IgD-negative memory B cell (primary cell): ENCODE results near the gene CCDC83. TPM values are rescaled to one million over a fixed set of nuclear protein-coding genes. Genes with fewer than 3 reads are reported as not detected.
"Not testable (repeated sequence)": the region's sequence is repeated elsewhere in the genome, so short reads cannot be mapped to it uniquely, and the experiment has no call there.

Source experiments
- H3K27ac Mint-ChIP-seq, 3 donors: one replicate each; pipeline ENCODE4 v1.8.0; 2020 to 2022; ENCODE audit warnings: mild to moderate bottlenecking in 3 of 3, mixed read lengths in 3 of 3, moderate library complexity in 1 of 3
- H3K27me3 Mint-ChIP-seq: one replicate; pipeline ENCODE4 v1.8.0; 2021; ENCODE audit warnings: mixed read lengths
- H3K36me3 Mint-ChIP-seq: one replicate; pipeline ENCODE4 v1.8.0; 2020; ENCODE audit warnings: mild to moderate bottlenecking, mixed read lengths
- H3K4me1 Mint-ChIP-seq, 3 donors: one replicate each; pipeline ENCODE4 v1.8.0; 2020 to 2022; ENCODE audit warnings: mixed read lengths in 3 of 3, mild to moderate bottlenecking in 1 of 3
- H3K4me3 Mint-ChIP-seq, 4 donors: one replicate each; pipeline ENCODE4 v1.8.0; 2020 to 2022; ENCODE audit warnings: mild to moderate bottlenecking in 4 of 4, mixed read lengths in 4 of 4, moderate library complexity in 3 of 4
- H3K9me3 Mint-ChIP-seq, 3 donors: one replicate each; pipeline ENCODE4 v1.8.0; 2020 to 2021; ENCODE audit warnings: mixed read lengths in 3 of 3, mild to moderate bottlenecking in 1 of 3
- polyA plus RNA-seq: library from polyadenylated mRNA; unstranded; fragments of 300-500 nt; fragmentation: Illumina TruSeq; gene quantifications from one replicate; pipeline ENCODE4 v1.2.3, GENCODE V29; 2021

Gene CCDC83
- polyA plus RNA-seq, 1 donor from 2014 or later, result 0.14 TPM

- H3K4me1 Mint-ChIP-seq, result no peaks in the 10 kb centered on the region
- H3K9me3 Mint-ChIP-seq, result peaks cover 0 to 2% (median 0%) of the 10 kb centered on the region in 3 donors
- H3K27ac Mint-ChIP-seq, result peak overlapping the region in 1 of 3 donors; percentile 43
- H3K4me3 Mint-ChIP-seq, result no peak overlapping the region
- no peaks in the 10 kb centered on the region for H3K27me3 Mint-ChIP-seq
- H3K36me3 Mint-ChIP-seq, result peaks cover 3% of the 10 kb centered on the region
Measured at GRCh38 chr11:85889676-85890579, 34.7 kb downstream of the CCDC83 start.

GRCh38 chr11:85893395-85893794 lies 38.2 kb downstream of the CCDC83 start:
- Mint-ChIP-seq H3K27me3 (no peaks in the 10 kb centered on the region), H3K36me3 (peaks cover 4% of the 10 kb centered on the region), H3K9me3 (peaks cover 0 to 5% (median 0%) of the 10 kb centered on the region in 3 donors), H3K4me1 (no peaks in the 10 kb centered on the region), H3K27ac (no peak overlapping the region), H3K4me3 (no peak overlapping the region)

DNA sequence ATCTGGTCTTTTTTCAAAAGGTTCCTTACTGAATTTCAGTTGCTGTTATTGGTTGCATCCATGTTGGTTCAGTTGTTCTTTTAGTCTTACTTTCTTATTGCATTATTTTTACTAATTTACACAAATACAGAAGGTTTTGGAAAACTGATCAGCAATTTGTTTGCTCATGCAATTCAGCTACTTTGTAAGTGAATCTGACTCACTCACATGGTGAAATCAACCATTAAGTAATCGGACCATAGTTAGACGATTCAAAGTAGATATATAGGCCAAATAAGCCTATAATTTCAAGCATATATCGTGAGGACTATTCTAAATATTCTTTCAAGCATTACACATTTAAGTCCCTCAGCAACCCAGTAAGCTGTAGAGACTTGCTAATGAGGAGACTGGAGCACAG lies 41.7 kb downstream of the CCDC83 start:
- no peak overlapping the region for H3K4me3 Mint-ChIP-seq
- H3K9me3 Mint-ChIP-seq, result peaks cover 0 to 2% (median 0%) of the 10 kb centered on the region in 3 donors
- H3K36me3 Mint-ChIP-seq, result peaks cover 2% of the 10 kb centered on the region
- H3K27me3 Mint-ChIP-seq, result no peaks in the 10 kb centered on the region
- H3K27ac Mint-ChIP-seq, result no peak overlapping the region
- no peaks in the 10 kb centered on the region for H3K4me1 Mint-ChIP-seq

DNA sequence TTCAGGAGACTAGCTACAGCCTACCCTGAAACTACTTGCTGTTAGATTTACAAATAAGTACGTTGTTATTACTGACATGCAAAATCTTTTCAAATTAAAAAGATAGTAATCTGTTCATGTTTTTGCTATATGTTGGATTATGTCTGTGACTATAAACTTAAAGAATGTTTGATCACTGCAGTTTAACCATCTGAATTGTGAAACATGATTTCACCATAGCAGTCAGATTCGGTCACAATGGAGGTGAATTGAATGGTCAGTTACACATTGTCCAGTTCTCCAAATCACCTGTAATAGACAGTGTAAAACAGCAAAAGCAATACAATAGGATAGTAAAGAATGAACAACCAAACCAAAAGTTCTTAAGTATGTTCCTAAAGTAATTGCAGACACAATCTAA lies 43.3 kb downstream of the CCDC83 start:
- H3K4me3 Mint-ChIP-seq, result no peak overlapping the region
- H3K9me3 Mint-ChIP-seq, result peaks cover 0 to 2% (median 0%) of the 10 kb centered on the region in 3 donors
- no peak overlapping the region for H3K27ac Mint-ChIP-seq
- H3K27me3 Mint-ChIP-seq, result no peaks in the 10 kb centered on the region
- peaks cover 5% of the 10 kb centered on the region for H3K36me3 Mint-ChIP-seq
- H3K4me1 Mint-ChIP-seq, result no peaks in the 10 kb centered on the region

DNA sequence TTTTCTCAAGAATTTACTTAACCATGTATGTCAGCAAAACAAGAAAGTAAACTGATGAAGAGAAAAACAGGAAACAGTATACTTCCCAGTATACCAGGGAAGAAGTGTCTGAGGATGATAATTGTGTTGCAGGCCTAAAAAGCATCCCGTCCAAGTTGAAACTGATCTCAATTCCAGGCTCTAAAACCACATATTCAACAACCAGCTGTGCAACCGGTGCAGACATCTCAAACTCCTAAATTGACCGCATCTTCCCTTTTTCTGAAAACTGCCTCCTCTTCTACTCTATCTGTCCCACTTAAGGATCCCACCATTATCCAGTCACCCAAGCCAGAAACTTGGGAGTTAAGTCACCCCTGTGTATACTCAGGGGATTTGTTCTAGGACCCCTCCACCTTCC lies 47.2 kb downstream of the CCDC83 start:
- Mint-ChIP-seq H3K9me3 (no peaks in the 10 kb centered on the region), H3K27ac (no peak overlapping the region), H3K36me3 (peaks cover 3% of the 10 kb centered on the region), H3K27me3 (no peaks in the 10 kb centered on the region), H3K4me3 (no peak overlapping the region), H3K4me1 (no peaks in the 10 kb centered on the region)

DNA sequence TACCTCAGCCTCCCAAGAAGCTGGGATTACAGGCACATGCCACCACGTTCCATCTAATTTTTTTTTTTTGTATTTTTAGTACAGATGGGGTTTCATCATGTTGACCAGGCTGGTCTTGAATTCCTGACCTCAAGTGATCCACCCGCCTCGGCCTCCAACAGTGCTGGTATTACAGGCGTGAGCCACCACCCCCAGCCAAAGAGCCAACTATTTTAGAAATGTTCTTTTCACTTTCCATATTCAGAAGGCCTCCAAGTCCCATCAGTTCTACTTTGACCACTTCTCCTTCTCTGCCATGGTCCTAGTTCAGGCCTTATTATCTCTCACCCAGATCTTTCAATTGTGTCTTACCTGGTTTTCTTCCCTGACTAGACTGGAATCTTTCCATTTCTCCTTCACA lies 48.2 kb downstream of the CCDC83 start:
- Mint-ChIP-seq H3K4me3 (no peak overlapping the region), H3K9me3 (no peaks in the 10 kb centered on the region), H3K27ac (peak overlapping the region in 1 of 3 donors; percentile 36), H3K4me1 (no peaks in the 10 kb centered on the region), H3K36me3 (peaks cover 3% of the 10 kb centered on the region), H3K27me3 (no peaks in the 10 kb centered on the region)

DNA sequence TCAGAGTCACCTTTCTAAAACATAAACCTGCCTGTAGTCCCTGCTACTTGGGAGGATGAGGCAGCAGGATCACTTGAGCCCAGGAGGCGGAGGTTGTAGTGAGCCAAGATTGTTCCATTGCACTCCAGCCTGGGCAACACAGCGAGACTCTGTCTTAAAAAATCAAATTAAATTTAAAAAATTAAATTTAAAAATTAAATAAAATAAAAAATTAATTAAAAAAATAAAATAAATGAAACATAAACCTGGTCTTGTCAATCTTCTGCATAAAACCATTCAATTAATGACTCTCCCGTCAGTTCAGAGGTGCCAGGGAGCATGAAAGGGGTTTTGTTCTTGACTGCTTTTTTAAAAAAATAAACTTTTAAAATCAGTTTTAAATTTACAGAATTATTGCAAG lies 48.6 kb downstream of the CCDC83 start:
- Mint-ChIP-seq H3K27me3 (no peaks in the 10 kb centered on the region), H3K9me3 (no peaks in the 10 kb centered on the region), H3K27ac (peak overlapping the region in 1 of 3 donors; percentile 36), H3K4me1 (no peaks in the 10 kb centered on the region), H3K36me3 (peaks cover 3% of the 10 kb centered on the region), H3K4me3 (no peak overlapping the region)

DNA sequence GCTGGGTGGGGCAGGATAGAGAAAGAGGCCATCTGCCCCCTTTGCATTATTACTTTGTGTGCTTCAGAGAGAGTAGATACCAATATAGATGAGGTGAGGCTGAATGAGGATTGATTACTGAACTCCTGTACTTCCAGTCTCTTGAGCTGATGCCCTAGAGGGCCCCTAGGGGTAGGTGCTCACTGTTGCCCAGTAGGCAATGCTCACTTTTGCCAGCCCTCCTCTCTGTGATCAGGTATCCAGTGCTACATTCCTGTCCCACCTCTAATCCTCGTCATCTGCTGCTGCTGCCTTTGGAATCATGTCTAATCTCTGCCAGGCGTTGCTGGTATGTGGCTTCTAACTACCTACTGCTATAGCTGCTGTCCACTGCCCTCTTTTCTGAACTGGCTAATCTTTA lies 57.2 kb downstream of the CCDC83 start:
- Mint-ChIP-seq H3K27ac (no peak overlapping the region), H3K4me3 (no peak overlapping the region), H3K4me1 (no peaks in the 10 kb centered on the region)

GRCh38 chr11:85913513-85913912 lies 58.3 kb downstream of the CCDC83 start:
- H3K27ac Mint-ChIP-seq, result no peak overlapping the region
- peaks cover 0 to 6% (median 5%) of the 10 kb centered on the region in 3 donors for H3K9me3 Mint-ChIP-seq
- no peaks in the 10 kb centered on the region for H3K4me1 Mint-ChIP-seq
- H3K27me3 Mint-ChIP-seq, result peaks cover 2% of the 10 kb centered on the region
- H3K4me3 Mint-ChIP-seq, result no peak overlapping the region
- H3K36me3 Mint-ChIP-seq, result no peaks in the 10 kb centered on the region

More for the DNA sequence above, 57.2 kb downstream of the CCDC83 start:
- peaks cover 2% of the 10 kb centered on the region for H3K27me3 Mint-ChIP-seq
- H3K36me3 Mint-ChIP-seq, result no peaks in the 10 kb centered on the region
- H3K9me3 Mint-ChIP-seq, result peaks cover 0 to 6% (median 5%) of the 10 kb centered on the region in 3 donors

- Mint-ChIP-seq H3K4me3 (no peak overlapping the region), H3K36me3 (no peaks in the 10 kb centered on the region), H3K27ac (no peak overlapping the region), H3K9me3 (peaks cover 0 to 6% (median 5%) of the 10 kb centered on the region in 3 donors), H3K4me1 (no peaks in the 10 kb centered on the region), H3K27me3 (peaks cover 2% of the 10 kb centered on the region)
Measured at GRCh38 chr11:85914425-85914824, 59.2 kb downstream of the CCDC83 start.

GRCh38 chr11:85918910-85919794 lies 64.0 kb downstream of the CCDC83 start:
- no peaks in the 10 kb centered on the region for H3K36me3 Mint-ChIP-seq

DNA sequence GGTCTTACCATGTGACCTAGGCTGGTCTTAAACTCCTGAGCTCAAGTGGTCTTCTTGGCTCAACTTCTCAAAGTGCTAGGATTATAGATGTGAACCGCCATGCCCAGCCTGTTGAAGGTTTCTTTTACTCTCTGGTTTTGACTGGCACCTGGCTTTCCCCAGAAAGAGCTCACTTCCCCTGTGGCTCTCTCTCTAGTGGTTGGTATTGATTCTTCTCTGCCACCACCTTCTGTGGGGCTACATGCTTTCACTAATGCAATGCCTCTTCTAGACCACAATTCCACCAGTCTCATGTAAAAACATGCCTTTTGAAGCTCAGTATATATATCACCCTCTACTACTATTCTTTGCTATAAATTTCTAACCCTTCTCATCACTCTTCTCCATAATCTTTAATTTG lies 67.2 kb downstream of the CCDC83 start:
- H3K27me3 Mint-ChIP-seq, result peaks cover 9% of the 10 kb centered on the region
- peaks cover 4% of the 10 kb centered on the region for H3K36me3 Mint-ChIP-seq
- H3K4me3 Mint-ChIP-seq, result no peak overlapping the region
- no peaks in the 10 kb centered on the region for H3K4me1 Mint-ChIP-seq
- H3K9me3 Mint-ChIP-seq, result peaks cover 0 to 7% (median 0%) of the 10 kb centered on the region in 3 donors
- H3K27ac Mint-ChIP-seq, result no peak overlapping the region

More at GRCh38 chr11:85918910-85919794, 64.0 kb downstream of the CCDC83 start:
- H3K27me3 Mint-ChIP-seq, result peaks cover 7% of the 10 kb centered on the region
- no peak overlapping the region for H3K4me3 Mint-ChIP-seq
- H3K9me3 Mint-ChIP-seq, result peaks cover 5 to 7% (median 6%) of the 10 kb centered on the region in 3 donors
- H3K4me1 Mint-ChIP-seq, result no peaks in the 10 kb centered on the region
- no peak overlapping the region for H3K27ac Mint-ChIP-seq

- Mint-ChIP-seq H3K36me3 (peaks cover 4% of the 10 kb centered on the region), H3K27ac (no peak overlapping the region), H3K4me1 (no peaks in the 10 kb centered on the region), H3K4me3 (no peak overlapping the region), H3K27me3 (peaks cover 9% of the 10 kb centered on the region), H3K9me3 (peaks cover 0 to 7% (median 0%) of the 10 kb centered on the region in 3 donors)
Measured at GRCh38 chr11:85923455-85923854, 68.3 kb downstream of the CCDC83 start.

- H3K27ac Mint-ChIP-seq, H3K36me3 Mint-ChIP-seq, H3K9me3 Mint-ChIP-seq, H3K4me1 Mint-ChIP-seq, H3K4me3 Mint-ChIP-seq: not testable (repeated sequence)
- peaks cover 11% of the 10 kb centered on the region for H3K27me3 Mint-ChIP-seq
Measured at GRCh38 chr11:85926653-85927214, 71.6 kb downstream of the CCDC83 start.

- Mint-ChIP-seq H3K36me3 (peaks cover 4% of the 10 kb centered on the region), H3K27ac (no peak overlapping the region), H3K9me3 (peaks cover 3 to 5% (median 5%) of the 10 kb centered on the region in 3 donors), H3K4me3 (no peak overlapping the region), H3K27me3 (peaks cover 4% of the 10 kb centered on the region), H3K4me1 (no peaks in the 10 kb centered on the region)
Measured at GRCh38 chr11:85930879-85931366, 75.7 kb downstream of the CCDC83 start.
